GM19372 (cell line): ENCODE measurements around the gene TCOF1.
"Not testable (repeated sequence)": the region's sequence is repeated elsewhere in the genome, so short reads cannot be mapped to it uniquely, and the experiment has no call there.

Source experiments
- ATAC-seq: cut with Tn5 transposase; IDR thresholded peaks from one replicate; pipeline ENCODE4 v1.9.1; 2021; ENCODE audit warnings: mild to moderate bottlenecking, low read depth, moderate library complexity; ENCODE audit not compliant: unreplicated experiment

TCOF1 gene

GRCh38 chr5:150413176-150413901 lies 55.8 kb downstream of the TCOF1 start:
- ATAC-seq = no peak

- ATAC-seq = not testable (repeated sequence)
These were observed 56.6 kb downstream of the TCOF1 start for GRCh38 chr5:150413902-150414790.

- ATAC-seq = no peak
These were observed 62.3 kb downstream of the TCOF1 start for GRCh38 chr5:150419630-150420270.

GRCh38 chr5:150422075-150422474 lies 64.6 kb downstream of the TCOF1 start:
- no peak for ATAC-seq

GRCh38 chr5:150422758-150423157 lies 65.3 kb downstream of the TCOF1 start:
- no peak for ATAC-seq

GRCh38 chr5:150426165-150426564 lies 68.7 kb downstream of the TCOF1 start:
- not testable (repeated sequence) for ATAC-seq

- no peak for ATAC-seq
These were observed 70.8 kb downstream of the TCOF1 start for GRCh38 chr5:150428106-150428876.

GRCh38 chr5:150428978-150429377 lies 71.5 kb downstream of the TCOF1 start:
- no peak for ATAC-seq

- ATAC-seq = no peak
These were observed 71.9 kb downstream of the TCOF1 start for GRCh38 chr5:150429410-150429873.

GRCh38 chr5:150431048-150431447 lies 73.6 kb downstream of the TCOF1 start:
- no peak for ATAC-seq

GRCh38 chr5:150431574-150431973 lies 74.1 kb downstream of the TCOF1 start:
- no peak for ATAC-seq

- no peak for ATAC-seq
These were observed 77.0 kb downstream of the TCOF1 start for GRCh38 chr5:150434464-150434863.

- peak; percentile 97 for ATAC-seq
These were observed 78.7 kb downstream of the TCOF1 start for GRCh38 chr5:150436141-150436680.

GRCh38 chr5:150438873-150439546 lies 81.5 kb downstream of the TCOF1 start:
- no peak for ATAC-seq

- no peak for ATAC-seq
These were observed 83.7 kb downstream of the TCOF1 start for GRCh38 chr5:150440948-150441812.

GRCh38 chr5:150441813-150442698 lies 84.6 kb downstream of the TCOF1 start:
- no peak for ATAC-seq

- ATAC-seq = no peak
These were observed 85.2 kb downstream of the TCOF1 start for GRCh38 chr5:150442699-150443080.
